ENCODE results near the gene DCAF11. TPM values are rescaled to one million over a fixed set of nuclear protein-coding genes. Genes with fewer than 3 reads are reported as not detected.

The DCAF11 gene
- total and polyA plus RNA-seq, 2 of the 13 experiments (the other 11 are each of a cell fraction or from before 2014, with no cell fraction given) = 150 to 257 TPM

GRCh38 chr14:24095271-24096068, 19.1 kb upstream of the DCAF11 start (continued):
- no peak for TF ChIP-seq HNF1B (CRISPR knock-in tag; IDR thresholded peaks at IDR 0.05)
- no peak for TF ChIP-seq ZNF496 (CRISPR knock-in tag; IDR thresholded peaks at IDR 0.05; ENCODE audit: insufficient replicate concordance)
- no peak for TF ChIP-seq ZNF558 (CRISPR knock-in tag; IDR thresholded peaks at IDR 0.05; ENCODE audit: borderline replicate concordance)
- no peak for TF ChIP-seq ZFP82 (CRISPR knock-in tag; IDR thresholded peaks at IDR 0.05; ENCODE audit: borderline replicate concordance)
- no peak for TF ChIP-seq MAFG (CRISPR knock-in tag; IDR thresholded peaks at IDR 0.05)
- TF ChIP-seq ATF7 (IDR thresholded peaks at IDR 0.05) = no peak
- peak; percentile 95; the same call in 1 of the 2 replicates for TF ChIP-seq ATF7 (CRISPR knock-in tag; IDR thresholded peaks at IDR 0.05)
- TF ChIP-seq HOXA3 (CRISPR knock-in tag; IDR thresholded peaks at IDR 0.05) = peak; percentile 94
- TF ChIP-seq MED13 (CRISPR knock-in tag; IDR thresholded peaks at IDR 0.05) = no peak; the same call in 1 of the 2 replicates
- peak; percentile 81 for TF ChIP-seq ZFP90 (CRISPR knock-in tag; IDR thresholded peaks at IDR 0.05; ENCODE audit: borderline replicate concordance)
- no peak for TF ChIP-seq SRSF4 (IDR thresholded peaks at IDR 0.05; ENCODE audit: low read depth, low read length, poor library complexity, severe bottlenecking)
- peak; percentile 97 for TF ChIP-seq ZNF331 (CRISPR knock-in tag; IDR thresholded peaks at IDR 0.05)
- 0 out of 2 replicates have a peak, but pooled peaks have one; percentile 80 for TF ChIP-seq SMARCC2 (IDR thresholded peaks at IDR 0.05)
- peak; percentile 78 for TF ChIP-seq KDM6A (CRISPR knock-in tag; IDR thresholded peaks at IDR 0.05; ENCODE audit: low read depth)
- peak; percentile 81 for TF ChIP-seq CEBPG (CRISPR knock-in tag; IDR thresholded peaks at IDR 0.05)
- TF ChIP-seq PHF5A (CRISPR knock-in tag; IDR thresholded peaks at IDR 0.05; ENCODE audit: low read depth, unreplicated experiment) = peak; percentile 92
- peak; percentile 97 for TF ChIP-seq KAT7 (CRISPR knock-in tag; IDR thresholded peaks at IDR 0.05; ENCODE audit: borderline replicate concordance)
- TF ChIP-seq ZNF33A (CRISPR knock-in tag; IDR thresholded peaks at IDR 0.05; ENCODE audit: borderline replicate concordance) = no peak
- TF ChIP-seq MTA1 (CRISPR knock-in tag; IDR thresholded peaks at IDR 0.05; ENCODE audit: borderline replicate concordance) = peak; percentile 82; the same call in 1 of the 2 replicates
- no peak for TF ChIP-seq PHF20 (CRISPR knock-in tag; IDR thresholded peaks at IDR 0.05)
- TF ChIP-seq, protein P1, sequence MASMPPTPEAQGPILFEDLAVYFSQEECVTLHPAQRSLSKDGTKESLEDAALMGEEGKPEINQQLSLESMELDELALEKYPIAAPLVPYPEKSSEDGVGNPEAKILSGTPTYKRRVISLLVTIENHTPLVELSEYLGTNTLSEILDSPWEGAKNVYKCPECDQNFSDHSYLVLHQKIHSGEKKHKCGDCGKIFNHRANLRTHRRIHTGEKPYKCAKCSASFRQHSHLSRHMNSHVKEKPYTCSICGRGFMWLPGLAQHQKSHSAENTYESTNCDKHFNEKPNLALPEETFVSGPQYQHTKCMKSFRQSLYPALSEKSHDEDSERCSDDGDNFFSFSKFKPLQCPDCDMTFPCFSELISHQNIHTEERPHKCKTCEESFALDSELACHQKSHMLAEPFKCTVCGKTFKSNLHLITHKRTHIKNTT (CRISPR knock-in tag; IDR thresholded peaks at IDR 0.05) = no peak
- peak; percentile 94; the same call in 1 of the 2 replicates for TF ChIP-seq HINFP (CRISPR knock-in tag; IDR thresholded peaks at IDR 0.05; ENCODE audit: low read depth)
- TF ChIP-seq ZBTB42 (CRISPR knock-in tag; IDR thresholded peaks at IDR 0.05) = peak; percentile 74; the same call in 1 of the 2 replicates
- TF ChIP-seq NR2F1 (CRISPR knock-in tag; IDR thresholded peaks at IDR 0.05) = peak; percentile 90 to 92
- no peak; the same call in 1 of the 2 replicates for TF ChIP-seq ZNF576 (CRISPR knock-in tag; IDR thresholded peaks at IDR 0.05)
- TF ChIP-seq ZNF44 (CRISPR knock-in tag; IDR thresholded peaks at IDR 0.05) = peak; percentile 76
